ENCODE data around the gene SLC26A9.

Gene SLC26A9

GRCh38 chr1:205986292-205986691 is 43.0 kb upstream of the SLC26A9 start:
- Histone ChIP-seq H3K27me3 (ENCODE audit: control insufficient read depth, low read length) (peaks cover 13% of the 10 kb centered on the region; the same call in 1 of the 2 replicates), H3K27ac (ENCODE audit: low read depth, low read length) (no peak overlapping the region), H3F3A (ENCODE audit: control insufficient read depth, insufficient read depth) (no peaks in the 10 kb centered on the region), H3K4me1 (ENCODE audit: control insufficient read depth, low read length) (no peaks in the 10 kb centered on the region), H3K79me2 (ENCODE audit: control insufficient read depth, low read length) (no peaks in the 10 kb centered on the region), H4K20me1 (ENCODE audit: control insufficient read depth, insufficient read depth, low read depth, low read length) (no peaks in the 10 kb centered on the region), H3K9me2 (replicated peaks; ENCODE audit: control insufficient read depth, low read length) (no peaks in the 10 kb centered on the region), H3K36me3 (ENCODE audit: control insufficient read depth, low read length) (no peaks in the 10 kb centered on the region), H3K4me2 (ENCODE audit: low read length) (no peak overlapping the region), H3K4me3 (ENCODE audit: low read length) (no peak overlapping the region), H3K9me3 (ENCODE audit: control insufficient read depth, insufficient read depth, low read length) (no peaks in the 10 kb centered on the region)
- no peak for TF ChIP-seq CTCF (IDR thresholded peaks at IDR 0.05; ENCODE audit: low read depth, low read length, poor library complexity, severe bottlenecking)
- TF ChIP-seq EZH2phosphoT487 (IDR thresholded peaks at IDR 0.05; ENCODE audit: borderline replicate concordance, low read length), result no peak

GRCh38 chr1:205985330-205986005 is 42.2 kb upstream of the SLC26A9 start:
- TF ChIP-seq CTCF (IDR thresholded peaks at IDR 0.05; ENCODE audit: low read depth, low read length, poor library complexity, severe bottlenecking) (no peak), EZH2phosphoT487 (IDR thresholded peaks at IDR 0.05; ENCODE audit: borderline replicate concordance, low read length) (no peak)

GRCh38 chr1:205983925-205984725 is 40.9 kb upstream of the SLC26A9 start:
- Histone ChIP-seq H3F3A (ENCODE audit: control insufficient read depth, insufficient read depth) (no peaks in the 10 kb centered on the region), H3K4me3 (ENCODE audit: low read length) (no peak overlapping the region), H3K4me1 (ENCODE audit: control insufficient read depth, low read length) (no peaks in the 10 kb centered on the region), H3K36me3 (ENCODE audit: control insufficient read depth, low read length) (no peaks in the 10 kb centered on the region), H3K79me2 (ENCODE audit: control insufficient read depth, low read length) (no peaks in the 10 kb centered on the region), H3K4me2 (ENCODE audit: low read length) (no peak overlapping the region), H3K9me3 (ENCODE audit: control insufficient read depth, insufficient read depth, low read length) (no peaks in the 10 kb centered on the region), H3K27ac (ENCODE audit: low read depth, low read length) (no peak overlapping the region), H3K27me3 (ENCODE audit: control insufficient read depth, low read length) (0 out of 2 replicates have a peak, but pooled peaks cover 3% of the 10 kb centered on the region), H4K20me1 (ENCODE audit: control insufficient read depth, insufficient read depth, low read depth, low read length) (no peaks in the 10 kb centered on the region), H3K9me2 (replicated peaks; ENCODE audit: control insufficient read depth, low read length) (no peaks in the 10 kb centered on the region)
- TF ChIP-seq CTCF (IDR thresholded peaks at IDR 0.05; ENCODE audit: low read depth, low read length, poor library complexity, severe bottlenecking) (peak; percentile 34), EZH2phosphoT487 (IDR thresholded peaks at IDR 0.05; ENCODE audit: borderline replicate concordance, low read length) (no peak)

More at GRCh38 chr1:205985330-205986005, 42.2 kb upstream of the SLC26A9 start:
- Histone ChIP-seq H3K79me2 (ENCODE audit: control insufficient read depth, low read length) (no peaks in the 10 kb centered on the region), H3K4me2 (ENCODE audit: low read length) (no peak overlapping the region), H3K9me2 (replicated peaks; ENCODE audit: control insufficient read depth, low read length) (no peaks in the 10 kb centered on the region), H3K27ac (ENCODE audit: low read depth, low read length) (no peak overlapping the region), H3K4me1 (ENCODE audit: control insufficient read depth, low read length) (no peaks in the 10 kb centered on the region), H3F3A (ENCODE audit: control insufficient read depth, insufficient read depth) (no peaks in the 10 kb centered on the region), H3K36me3 (ENCODE audit: control insufficient read depth, low read length) (no peaks in the 10 kb centered on the region), H3K9me3 (ENCODE audit: control insufficient read depth, insufficient read depth, low read length) (no peaks in the 10 kb centered on the region), H4K20me1 (ENCODE audit: control insufficient read depth, insufficient read depth, low read depth, low read length) (no peaks in the 10 kb centered on the region), H3K4me3 (ENCODE audit: low read length) (no peak overlapping the region), H3K27me3 (ENCODE audit: control insufficient read depth, low read length) (peaks cover 8% of the 10 kb centered on the region; the same call in 1 of the 2 replicates)
